Stimulated activated naive CD4-positive, alpha-beta T cell (primary cell): Measurements from ENCODE around the gene NMNAT2.
A peak's percentile ranks its signal among the peaks of the same experiment; 100 is the strongest.

ENCODE experiments used
- DNase-seq, 6 experiments: peaks; one replicate each; lab custom pipeline; 2025; lab: John Stamatoyannopoulos, UW

Gene NMNAT2

GRCh38 chr1:183237046-183237445 is 181.1 kb downstream of the NMNAT2 start:
- DNase-seq = no peak

- DNase-seq = no peak
These were observed 181.9 kb downstream of the NMNAT2 start for GRCh38 chr1:183236158-183236725.

GRCh38 chr1:183235503-183235902 is 182.7 kb downstream of the NMNAT2 start:
- no peak for DNase-seq

GRCh38 chr1:183234660-183235476 is 183.3 kb downstream of the NMNAT2 start:
- no peak for DNase-seq

GRCh38 chr1:183233113-183233512 is 185.1 kb downstream of the NMNAT2 start:
- DNase-seq = no peak

GRCh38 chr1:183231545-183231944 is 186.6 kb downstream of the NMNAT2 start:
- no peak for DNase-seq

- no peak for DNase-seq
These were observed 187.8 kb downstream of the NMNAT2 start for GRCh38 chr1:183230413-183230812.

- DNase-seq = no peak
These were observed 189.6 kb downstream of the NMNAT2 start for GRCh38 chr1:183228347-183229220.

- DNase-seq = peak in 3 of 6 experiments; percentile 4 to 33 (median 11)
These were observed 190.5 kb downstream of the NMNAT2 start for GRCh38 chr1:183227422-183228346.

GRCh38 chr1:183226963-183227362 is 191.2 kb downstream of the NMNAT2 start:
- DNase-seq = no peak

- no peak for DNase-seq
These were observed 191.8 kb downstream of the NMNAT2 start for GRCh38 chr1:183226361-183226760.

- DNase-seq = no peak
These were observed 194.7 kb downstream of the NMNAT2 start for GRCh38 chr1:183223467-183223866.

- no peak for DNase-seq
These were observed 195.3 kb downstream of the NMNAT2 start for GRCh38 chr1:183222909-183223308.

- peak in 1 of 6 experiments; percentile 29 for DNase-seq
These were observed 198.6 kb downstream of the NMNAT2 start for GRCh38 chr1:183219616-183220009.

GRCh38 chr1:183218971-183219615 is 199.1 kb downstream of the NMNAT2 start:
- DNase-seq = peak; percentile 13 to 89 (median 72)

GRCh38 chr1:183218027-183218618 is 200.1 kb downstream of the NMNAT2 start:
- DNase-seq = no peak

- no peak for DNase-seq
These were observed 202.2 kb downstream of the NMNAT2 start for GRCh38 chr1:183215936-183216335.

- DNase-seq = no peak
These were observed 203.0 kb downstream of the NMNAT2 start for GRCh38 chr1:183215076-183215720.

GRCh38 chr1:183214021-183214970 is 203.9 kb downstream of the NMNAT2 start:
- DNase-seq = no peak
